ENCODE data around the gene CAB39.
"Not testable (repeated sequence)": the region's sequence is repeated elsewhere in the genome, so short reads cannot be mapped to it uniquely, and the experiment has no call there.

CAB39 gene

GRCh38 chr2:230715201-230715600, 2.6 kb downstream of the CAB39 start:
- DNase-seq (ENCODE audit: low read depth) = no peak

GRCh38 chr2:230716588-230716987, 3.9 kb downstream of the CAB39 start:
- DNase-seq (ENCODE audit: low read depth) = no peak

- DNase-seq (ENCODE audit: low read depth) = no peak
Observed at GRCh38 chr2:230717600-230717999, 5.0 kb downstream of the CAB39 start.

GRCh38 chr2:230719340-230719739, 6.7 kb downstream of the CAB39 start:
- DNase-seq (ENCODE audit: low read depth) = no peak

GRCh38 chr2:230721712-230722111, 9.1 kb downstream of the CAB39 start:
- no peak for DNase-seq (ENCODE audit: low read depth)

- no peak for DNase-seq (ENCODE audit: low read depth)
Observed at GRCh38 chr2:230722207-230722885, 9.7 kb downstream of the CAB39 start.

GRCh38 chr2:230723363-230723762, 10.7 kb downstream of the CAB39 start:
- no peak for DNase-seq (ENCODE audit: low read depth)

- not testable (repeated sequence) for DNase-seq (ENCODE audit: low read depth)
Observed at GRCh38 chr2:230724957-230725356, 12.3 kb downstream of the CAB39 start.

GRCh38 chr2:230731512-230731911, 18.9 kb downstream of the CAB39 start:
- DNase-seq (ENCODE audit: low read depth) = no peak

GRCh38 chr2:230732914-230733401, 20.3 kb downstream of the CAB39 start:
- DNase-seq (ENCODE audit: low read depth) = no peak

- DNase-seq (ENCODE audit: low read depth) = no peak
Observed at GRCh38 chr2:230734247-230735175, 21.9 kb downstream of the CAB39 start.

- DNase-seq (ENCODE audit: low read depth) = no peak
Observed at GRCh38 chr2:230735884-230736283, 23.2 kb downstream of the CAB39 start.

- no peak for DNase-seq (ENCODE audit: low read depth)
Observed at GRCh38 chr2:230737300-230737699, 24.7 kb downstream of the CAB39 start.

GRCh38 chr2:230737791-230738226, 25.2 kb downstream of the CAB39 start:
- no peak for DNase-seq (ENCODE audit: low read depth)

- no peak for DNase-seq (ENCODE audit: low read depth)
Observed at GRCh38 chr2:230738391-230738811, 25.8 kb downstream of the CAB39 start.

- DNase-seq (ENCODE audit: low read depth) = no peak
Observed at GRCh38 chr2:230738924-230739323, 26.3 kb downstream of the CAB39 start.

- no peak for DNase-seq (ENCODE audit: low read depth)
Observed at GRCh38 chr2:230739961-230740360, 27.3 kb downstream of the CAB39 start.

GRCh38 chr2:230742781-230743180, 30.1 kb downstream of the CAB39 start:
- no peak for DNase-seq (ENCODE audit: low read depth)

GRCh38 chr2:230746213-230746612, 33.6 kb downstream of the CAB39 start:
- no peak for DNase-seq (ENCODE audit: low read depth)

- no peak for DNase-seq (ENCODE audit: low read depth)
Observed at GRCh38 chr2:230748087-230748486, 35.4 kb downstream of the CAB39 start.

GRCh38 chr2:230749111-230749510, 36.5 kb downstream of the CAB39 start:
- no peak for DNase-seq (ENCODE audit: low read depth)

GRCh38 chr2:230751062-230751461, 38.4 kb downstream of the CAB39 start:
- no peak for DNase-seq (ENCODE audit: low read depth)

GRCh38 chr2:230754200-230754599, 41.6 kb downstream of the CAB39 start:
- no peak for DNase-seq (ENCODE audit: low read depth)
